Neural progenitor cell (in vitro differentiated cells): ENCODE measurements around the gene HINT1. TPM values are rescaled to one million over a fixed set of nuclear protein-coding genes. Genes with fewer than 3 reads are reported as not detected.

ENCODE experiments used
- DNase-seq: peaks from one replicate; pipeline ENCODE4 v3.0.0-alpha.2; 2016; ENCODE audit warnings: low spot score
- H2AFZ ChIP-seq: fragments of 200-600 bp; sonication (generic); replicated peaks from 2 replicates; pipeline ENCODE4 v1.6.1; 2016; ENCODE audit warnings: antibody characterized with exemption
- H3F3A ChIP-seq: fragments of 200-600 bp; sonication (generic); 2 replicates; pipeline ENCODE4 v1.6.1; 2016; ENCODE audit warnings: antibody characterized with exemption, low read depth
- H3K27ac ChIP-seq: fragments of 200-600 bp; sonication (generic); 2 replicates; pipeline ENCODE4 v1.5.1; 2016; ENCODE audit warnings: mild to moderate bottlenecking
- H3K27me3 ChIP-seq: fragments of 200-600 bp; sonication (generic); 2 replicates; pipeline ENCODE4 v1.6.1; 2016; ENCODE audit warnings: mild to moderate bottlenecking, moderate library complexity
- H3K36me3 ChIP-seq: fragments of 200-600 bp; sonication (generic); 2 replicates; pipeline ENCODE4 v1.5.1; 2016
- H3K4me1 ChIP-seq: fragments of 200-600 bp; sonication (generic); 2 replicates; pipeline ENCODE4 v1.6.1; 2016; ENCODE audit warnings: mixed run types
- H3K4me2 ChIP-seq: fragments of 200-600 bp; sonication (generic); 2 replicates; pipeline ENCODE4 v1.6.1; 2016
- H3K4me3 ChIP-seq: fragments of 200-600 bp; sonication (generic); 2 replicates; pipeline ENCODE4 v1.5.1; 2016
- H3K79me2 ChIP-seq: fragments of 200-600 bp; sonication (generic); 2 replicates; pipeline ENCODE4 v1.6.1; 2016; ENCODE audit warnings: low read depth
- H3K9ac ChIP-seq: fragments of 200-600 bp; sonication (generic); 2 replicates; pipeline ENCODE4 v1.6.1; 2016
- H3K9me3 ChIP-seq: fragments of 200-600 bp; sonication (generic); 2 replicates; pipeline ENCODE4 v1.5.1; 2016; ENCODE audit warnings: low read depth
- H4K20me1 ChIP-seq: fragments of 200-600 bp; sonication (generic); 2 replicates; pipeline ENCODE4 v1.6.1; 2016; ENCODE audit warnings: low read depth
- H3K27ac Mint-ChIP-seq: 3 replicates; pipeline ENCODE4 v1.8.0; 2021; ENCODE audit warnings: mixed read lengths
- H3K27me3 Mint-ChIP-seq: 2 replicates; pipeline ENCODE4 v1.8.0; 2022; ENCODE audit warnings: low read depth, mild to moderate bottlenecking, inconsistent platforms, moderate library complexity, mixed read lengths; ENCODE audit not compliant: insufficient read depth
- H3K36me3 Mint-ChIP-seq: 3 replicates; pipeline ENCODE4 v1.8.0; 2021; ENCODE audit warnings: mixed read lengths
- H3K4me1 Mint-ChIP-seq: 3 replicates; pipeline ENCODE4 v1.8.0; 2021; ENCODE audit warnings: mixed read lengths
- H3K4me3 Mint-ChIP-seq: 3 replicates; pipeline ENCODE4 v1.8.0; 2021; ENCODE audit warnings: mild to moderate bottlenecking, moderate library complexity, mixed read lengths
- H3K9me3 Mint-ChIP-seq: 3 replicates; pipeline ENCODE4 v1.8.0; 2020; ENCODE audit warnings: mixed read lengths
- CTCF ChIP-seq: fragments of 200-600 bp; sonication (generic); IDR thresholded peaks from 2 replicates; pipeline ENCODE4 v1.5.1; 2017; ENCODE audit warnings: antibody characterized with exemption, mild to moderate bottlenecking
- EZH2 ChIP-seq: fragments of 200-600 bp; sonication (generic); IDR thresholded peaks from 2 replicates; pipeline ENCODE4 v1.6.1; 2017; ENCODE audit warnings: antibody characterized with exemption, mild to moderate bottlenecking, moderate library complexity
- EZH2phosphoT487 ChIP-seq: fragments of 200-600 bp; sonication (generic); IDR thresholded peaks from 2 replicates; pipeline ENCODE4 v1.6.1; 2017; ENCODE audit warnings: antibody characterized with exemption
- total RNA-seq: library from RNA; depleted of rRNA; stranded (reverse); fragments of >200 nt; gene quantifications from 2 replicates; pipeline ENCODE4 v1.2.3, GENCODE V29; 2015; ENCODE audit warnings: low replicate concordance

HINT1 gene
- total RNA-seq, 1 donor from 2014 or later = 300 TPM

- DNase-seq = no peak
- TF ChIP-seq CTCF = no peak
- peak; percentile 9 for TF ChIP-seq EZH2
- Histone ChIP-seq H3K4me3 (peak overlapping the region; percentile 88), H3K36me3 (no peaks in the 10 kb centered on the region), H3K27ac (no peak overlapping the region), H3K4me2 (peak overlapping the region; percentile 96), H3F3A (peaks cover 10% of the 10 kb centered on the region), H2AFZ (peak overlapping the region; percentile 88), H3K9ac (peak overlapping the region; percentile 83), H4K20me1 (no peaks in the 10 kb centered on the region), H3K27me3 (no peaks in the 10 kb centered on the region), H3K4me1 (peaks cover 10% of the 10 kb centered on the region), H3K9me3 (no peaks in the 10 kb centered on the region), H3K79me2 (peaks cover 13% of the 10 kb centered on the region)
- Mint-ChIP-seq H3K4me1 (peaks cover 22% of the 10 kb centered on the region), H3K9me3 (no peaks in the 10 kb centered on the region), H3K36me3 (no peaks in the 10 kb centered on the region), H3K27ac (peak overlapping the region; percentile 84), H3K4me3 (peak overlapping the region; percentile 96), H3K27me3 (peaks cover 3% of the 10 kb centered on the region)
Observed at GRCh38 chr5:131169810-131170539, 4.9 kb upstream of the HINT1 start.

GRCh38 chr5:131167615-131168014, 2.6 kb upstream of the HINT1 start:
- TF ChIP-seq EZH2phosphoT487 = no peak
- TF ChIP-seq EZH2 = no peak
- no peak for TF ChIP-seq CTCF
- Histone ChIP-seq H3K4me3 (no peak overlapping the region), H3K27ac (no peak overlapping the region), H3K4me2 (no peak overlapping the region), H3K9ac (no peak overlapping the region), H3K36me3 (no peaks in the 10 kb centered on the region), H3K9me3 (no peaks in the 10 kb centered on the region), H3K27me3 (no peaks in the 10 kb centered on the region), H3K4me1 (peaks cover 18% of the 10 kb centered on the region), H2AFZ (no peak overlapping the region), H4K20me1 (no peaks in the 10 kb centered on the region), H3F3A (peaks cover 19% of the 10 kb centered on the region), H3K79me2 (peaks cover 37% of the 10 kb centered on the region)
- Mint-ChIP-seq H3K27me3 (peaks cover 4% of the 10 kb centered on the region), H3K27ac (no peak overlapping the region), H3K36me3 (peaks cover 3% of the 10 kb centered on the region), H3K4me1 (peaks cover 29% of the 10 kb centered on the region), H3K4me3 (no peak overlapping the region), H3K9me3 (no peaks in the 10 kb centered on the region)
- no peak for DNase-seq

GRCh38 chr5:131164191-131165118, 601 bp downstream of the HINT1 start:
- Histone ChIP-seq H3K9me3 (no peaks in the 10 kb centered on the region), H3K4me1 (peaks cover 14% of the 10 kb centered on the region), H3K36me3 (peaks cover 10% of the 10 kb centered on the region), H3F3A (peaks cover 19% of the 10 kb centered on the region), H3K27ac (peak overlapping the region; percentile 77), H4K20me1 (no peaks in the 10 kb centered on the region), H2AFZ (peak overlapping the region; percentile 75), H3K4me3 (peak overlapping the region; percentile 67), H3K27me3 (no peaks in the 10 kb centered on the region), H3K9ac (peak overlapping the region; percentile 71), H3K4me2 (peak overlapping the region; percentile 92), H3K79me2 (peaks cover 53% of the 10 kb centered on the region)
- DNase-seq = peak; percentile 86
- Mint-ChIP-seq H3K36me3 (peaks cover 22% of the 10 kb centered on the region), H3K9me3 (no peaks in the 10 kb centered on the region), H3K27ac (peak overlapping the region; percentile 97), H3K27me3 (peaks cover 4% of the 10 kb centered on the region), H3K4me1 (peaks cover 14% of the 10 kb centered on the region), H3K4me3 (peak overlapping the region; percentile 94)
- TF ChIP-seq EZH2 (peak; percentile 4), CTCF (peak; percentile 9), EZH2phosphoT487 (no peak)
